Testis (tissue), 3 donors: ENCODE measurements around the gene MOB2. TPM values are rescaled to one million over a fixed set of nuclear protein-coding genes. Genes with fewer than 3 reads are reported as not detected.

Experiments
- DNase-seq: peaks from one replicate; pipeline ENCODE4 v3.0.0-alpha.2; 2019
- H3K27ac ChIP-seq, 2 donors: fragments of 200-600 bp; sonication (generic); one replicate each; pipeline ENCODE4 v1.5.1; 2019
- H3K27me3 ChIP-seq: fragments of 200-600 bp; sonication (generic); one replicate; pipeline ENCODE4 v1.5.1; 2019
- H3K36me3 ChIP-seq: fragments of 200-600 bp; sonication (generic); one replicate; pipeline ENCODE4 v1.5.1; 2017; ENCODE audit warnings: low read depth; ENCODE audit errors: missing control alignments
- H3K4me1 ChIP-seq: fragments of 200-600 bp; sonication (generic); one replicate; pipeline ENCODE4 v1.5.1; 2019
- H3K4me3 ChIP-seq, 2 donors: fragments of 200-600 bp; sonication (generic); one replicate each; pipeline ENCODE4 v1.5.1; 2017 to 2019
- H3K9me3 ChIP-seq: fragments of 200-600 bp; sonication (generic); one replicate; pipeline ENCODE4 v1.5.1; 2017
- POLR2A ChIP-seq: fragments of 450-650 bp; IDR thresholded peaks from one replicate; pipeline ENCODE4 v1.6.1; 2017; ENCODE audit warnings: antibody characterized with exemption, mild to moderate bottlenecking, moderate library complexity
- WGBS, 2 donors: methylation state at CpG; one replicate each; pipeline ENCODE4 v1.1.5; 2018; 5-methylcytosine and 5-hydroxymethylcytosine counted together
- intact Hi-C: fragments of 100-400 bp; cut with DNase I; formaldehyde crosslinking; loops from one replicate; pipeline ENCODE4 v1.15.1; 2023; ENCODE audit warnings: low total_unique reads
- polyA plus RNA-seq: library from polyadenylated mRNA; stranded (reverse); fragments of 350-450 nt; fragmentation: Illumina TruSeq; extraction: RNeasy Lipid Tissue Mini Kit (QIAGEN cat#74804); gene quantifications from one replicate; pipeline ENCODE4 v1.2.3, GENCODE V29; 2014; ENCODE audit warnings: low read depth, low replicate concordance; ENCODE audit not compliant: insufficient read depth
- total RNA-seq, 2 donors: library from RNA; depleted of rRNA; stranded (reverse); fragments of >200 nt; gene quantifications; one replicate each; pipeline ENCODE4 v1.2.3, GENCODE V29; 2016
- TF ChIP-seq, protein P1 (sequence below), 3 experiments: fragments of 450-650 bp in 2 of 3; fragments of 200-600 bp in 1 of 3; sonication (generic) in 1 of 3; IDR thresholded peaks; one replicate each; pipeline ENCODE4 v1.5.1; 2016 to 2019; ENCODE audit warnings: antibody characterized with exemption in 3 of 3, mild to moderate bottlenecking in 2 of 3, moderate library complexity in 1 of 3

MOB2 gene
- total and polyA plus RNA-seq, 3 donors from 2014 or later: 41.5 to 57.7 (median 46.8) TPM

- H3K27ac ChIP-seq: no peak overlapping the region
- TF ChIP-seq, protein P1, sequence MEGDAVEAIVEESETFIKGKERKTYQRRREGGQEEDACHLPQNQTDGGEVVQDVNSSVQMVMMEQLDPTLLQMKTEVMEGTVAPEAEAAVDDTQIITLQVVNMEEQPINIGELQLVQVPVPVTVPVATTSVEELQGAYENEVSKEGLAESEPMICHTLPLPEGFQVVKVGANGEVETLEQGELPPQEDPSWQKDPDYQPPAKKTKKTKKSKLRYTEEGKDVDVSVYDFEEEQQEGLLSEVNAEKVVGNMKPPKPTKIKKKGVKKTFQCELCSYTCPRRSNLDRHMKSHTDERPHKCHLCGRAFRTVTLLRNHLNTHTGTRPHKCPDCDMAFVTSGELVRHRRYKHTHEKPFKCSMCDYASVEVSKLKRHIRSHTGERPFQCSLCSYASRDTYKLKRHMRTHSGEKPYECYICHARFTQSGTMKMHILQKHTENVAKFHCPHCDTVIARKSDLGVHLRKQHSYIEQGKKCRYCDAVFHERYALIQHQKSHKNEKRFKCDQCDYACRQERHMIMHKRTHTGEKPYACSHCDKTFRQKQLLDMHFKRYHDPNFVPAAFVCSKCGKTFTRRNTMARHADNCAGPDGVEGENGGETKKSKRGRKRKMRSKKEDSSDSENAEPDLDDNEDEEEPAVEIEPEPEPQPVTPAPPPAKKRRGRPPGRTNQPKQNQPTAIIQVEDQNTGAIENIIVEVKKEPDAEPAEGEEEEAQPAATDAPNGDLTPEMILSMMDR (IDR thresholded peaks at IDR 0.05): no peak
- no peak for TF ChIP-seq POLR2A
- no peaks in the 10 kb centered on the region for H3K27me3 ChIP-seq
- no peak for DNase-seq
- H3K4me1 ChIP-seq: peaks cover 8% of the 10 kb centered on the region
- WGBS, 2 donors: 88 to 95% methylated on average over 12 to 24 of the region's 24 CpGs
- H3K9me3 ChIP-seq: no peaks in the 10 kb centered on the region
- no peaks in the 10 kb centered on the region for H3K36me3 ChIP-seq
- no peak overlapping the region for H3K4me3 ChIP-seq
- intact Hi-C loops: no loop called here
Observed at GRCh38 chr11:1502168-1502953, 15.8 kb upstream of the MOB2 start.

- intact Hi-C loops: no loop called here
- no peak for TF ChIP-seq POLR2A
- TF ChIP-seq, protein P1 (IDR thresholded peaks at IDR 0.05): no peak
- no peak overlapping the region for H3K4me3 ChIP-seq
- no peaks in the 10 kb centered on the region for H3K9me3 ChIP-seq
- H3K4me1 ChIP-seq: peaks cover 5% of the 10 kb centered on the region
- no peak overlapping the region for H3K27ac ChIP-seq
- no peak for DNase-seq
- no peaks in the 10 kb centered on the region for H3K27me3 ChIP-seq
- 90 to 97% methylated on average over 20 to 25 of the region's 25 CpGs for WGBS, 2 donors
- no peaks in the 10 kb centered on the region for H3K36me3 ChIP-seq
Observed at GRCh38 chr11:1501421-1502167, 15.0 kb upstream of the MOB2 start.

GRCh38 chr11:1500466-1501420, 14.2 kb upstream of the MOB2 start:
- no peaks in the 10 kb centered on the region for H3K27me3 ChIP-seq
- intact Hi-C loops: no loop called here
- WGBS, 2 donors: 93 to 95% methylated on average over 26 to 28 of the region's 28 CpGs
- no peak for TF ChIP-seq POLR2A
- TF ChIP-seq, protein P1 (IDR thresholded peaks at IDR 0.05): no peak
- H3K36me3 ChIP-seq: no peaks in the 10 kb centered on the region
- no peak for DNase-seq
- no peaks in the 10 kb centered on the region for H3K9me3 ChIP-seq
- H3K4me1 ChIP-seq: peaks cover 5% of the 10 kb centered on the region
- H3K27ac ChIP-seq: no peak overlapping the region
- no peak overlapping the region for H3K4me3 ChIP-seq

- intact Hi-C loops: no loop called here
- 95 to 98% methylated on average over 14 of the region's 14 CpGs for WGBS, 2 donors
- no peaks in the 10 kb centered on the region for H3K36me3 ChIP-seq
- no peak overlapping the region for H3K4me3 ChIP-seq
- TF ChIP-seq, protein P1 (IDR thresholded peaks at IDR 0.05): no peak
- no peak for TF ChIP-seq POLR2A
- H3K9me3 ChIP-seq: no peaks in the 10 kb centered on the region
- no peaks in the 10 kb centered on the region for H3K27me3 ChIP-seq
- no peak for DNase-seq
- no peak overlapping the region for H3K27ac ChIP-seq
- peaks cover 5% of the 10 kb centered on the region for H3K4me1 ChIP-seq
Observed at GRCh38 chr11:1499899-1500298, 13.3 kb upstream of the MOB2 start.
